ENCODE measurements around the gene SDS.

SDS gene, protein sequence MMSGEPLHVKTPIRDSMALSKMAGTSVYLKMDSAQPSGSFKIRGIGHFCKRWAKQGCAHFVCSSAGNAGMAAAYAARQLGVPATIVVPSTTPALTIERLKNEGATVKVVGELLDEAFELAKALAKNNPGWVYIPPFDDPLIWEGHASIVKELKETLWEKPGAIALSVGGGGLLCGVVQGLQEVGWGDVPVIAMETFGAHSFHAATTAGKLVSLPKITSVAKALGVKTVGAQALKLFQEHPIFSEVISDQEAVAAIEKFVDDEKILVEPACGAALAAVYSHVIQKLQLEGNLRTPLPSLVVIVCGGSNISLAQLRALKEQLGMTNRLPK

DNA sequence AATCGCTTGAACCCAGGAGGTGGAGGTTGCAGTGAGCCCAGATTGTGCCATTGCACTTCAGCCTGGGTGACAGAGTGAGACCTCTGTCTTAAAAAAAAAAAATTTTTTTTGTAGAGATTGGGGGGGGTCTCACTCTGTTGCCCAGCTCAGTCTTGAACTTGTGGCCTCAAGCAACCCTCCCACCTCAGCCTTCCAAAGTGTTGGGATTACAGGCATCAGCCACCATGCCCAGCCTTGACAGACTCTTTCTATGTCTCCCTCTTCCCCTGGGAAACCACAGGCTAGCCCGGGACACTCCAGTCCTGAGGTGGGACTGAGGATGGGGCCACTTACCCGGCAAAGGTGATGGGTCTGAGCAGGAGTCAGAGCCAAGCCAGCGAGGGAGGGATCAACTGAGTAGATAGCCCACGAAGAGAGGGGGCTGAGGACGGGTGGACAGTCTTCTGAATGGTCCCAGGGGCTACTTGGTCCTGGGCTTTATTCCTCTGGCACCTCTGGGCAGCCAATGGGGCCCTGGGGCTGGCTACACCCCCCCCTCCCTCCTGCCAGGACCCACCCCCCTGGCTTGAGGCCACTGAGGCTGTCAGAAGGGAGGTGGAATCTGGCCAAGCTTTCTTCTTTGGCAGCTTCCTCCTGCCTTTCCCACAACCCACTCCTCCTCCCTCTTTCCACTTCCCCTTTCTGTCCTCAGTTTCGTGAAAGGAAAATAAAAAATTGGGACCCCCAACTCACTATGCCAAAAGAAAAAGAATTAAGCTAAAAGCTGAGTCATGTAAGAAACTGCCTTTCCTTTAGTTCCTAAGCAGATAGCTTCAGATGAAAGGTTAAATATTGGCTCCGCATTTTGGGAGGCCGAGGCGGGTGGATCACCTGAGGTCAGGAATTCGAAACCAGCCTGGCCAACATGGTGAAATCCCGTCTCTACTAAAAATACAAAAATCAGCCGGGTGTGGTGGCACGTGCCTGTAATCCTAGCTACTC lies at the start of gene SDS:
SDS (minus strand) TSS at position 453 of the 981 bp plus-strand sequence. CDS start 4,179 bp downstream, outside the sequence.
- Histone ChIP-seq H3K27ac (no peak within 1 kb of the TSS), H3K4me1 (ENCODE audit: control insufficient read depth in 1 of 2, insufficient read depth in 1 of 2, low read depth in 1 of 2, low read length in 1 of 2) (peaks cover 0 to 9% of the 10 kb centered on the region in 2 experiments), H3K36me3 (no peaks in the 10 kb centered on the region), H3K9me3 (no peaks in the 10 kb centered on the region), H3K27me3 (no peaks in the 10 kb centered on the region), H3K4me3 (ENCODE audit: low read depth in 1 of 2, low read length in 1 of 2) (no peak within 1 kb of the TSS)
- TF ChIP-seq, protein P1, sequence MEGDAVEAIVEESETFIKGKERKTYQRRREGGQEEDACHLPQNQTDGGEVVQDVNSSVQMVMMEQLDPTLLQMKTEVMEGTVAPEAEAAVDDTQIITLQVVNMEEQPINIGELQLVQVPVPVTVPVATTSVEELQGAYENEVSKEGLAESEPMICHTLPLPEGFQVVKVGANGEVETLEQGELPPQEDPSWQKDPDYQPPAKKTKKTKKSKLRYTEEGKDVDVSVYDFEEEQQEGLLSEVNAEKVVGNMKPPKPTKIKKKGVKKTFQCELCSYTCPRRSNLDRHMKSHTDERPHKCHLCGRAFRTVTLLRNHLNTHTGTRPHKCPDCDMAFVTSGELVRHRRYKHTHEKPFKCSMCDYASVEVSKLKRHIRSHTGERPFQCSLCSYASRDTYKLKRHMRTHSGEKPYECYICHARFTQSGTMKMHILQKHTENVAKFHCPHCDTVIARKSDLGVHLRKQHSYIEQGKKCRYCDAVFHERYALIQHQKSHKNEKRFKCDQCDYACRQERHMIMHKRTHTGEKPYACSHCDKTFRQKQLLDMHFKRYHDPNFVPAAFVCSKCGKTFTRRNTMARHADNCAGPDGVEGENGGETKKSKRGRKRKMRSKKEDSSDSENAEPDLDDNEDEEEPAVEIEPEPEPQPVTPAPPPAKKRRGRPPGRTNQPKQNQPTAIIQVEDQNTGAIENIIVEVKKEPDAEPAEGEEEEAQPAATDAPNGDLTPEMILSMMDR (IDR thresholded peaks at IDR 0.05) = no peak

DNA sequence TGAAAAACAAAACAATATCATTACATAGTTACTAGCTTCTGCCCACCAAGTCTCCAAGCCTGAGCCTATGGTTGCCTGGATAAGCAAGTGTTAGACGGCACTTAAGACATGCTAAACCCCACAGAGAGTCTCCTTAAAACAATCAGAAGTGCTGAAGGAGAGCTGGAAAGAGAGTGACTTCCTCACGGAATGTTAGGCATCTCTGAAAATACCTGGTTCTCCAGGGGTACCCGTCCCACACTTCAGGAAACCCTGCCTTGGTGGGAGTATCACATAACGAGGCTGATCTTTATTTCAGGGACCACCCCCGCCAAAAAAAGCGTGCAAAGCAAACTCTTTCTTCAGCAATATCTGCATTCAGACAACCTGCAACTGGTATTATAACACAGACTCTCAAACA lies 49.6 kb upstream of the SDS start:
- Histone ChIP-seq H3K27ac (no peak overlapping the region), H3K4me3 (ENCODE audit: low read depth in 1 of 2, low read length in 1 of 2) (no peak overlapping the region), H3K36me3 (no peaks in the 10 kb centered on the region), H3K4me1 (ENCODE audit: control insufficient read depth in 1 of 2, insufficient read depth in 1 of 2, low read depth in 1 of 2, low read length in 1 of 2) (no peaks in the 10 kb centered on the region), H3K9me3 (no peaks in the 10 kb centered on the region), H3K27me3 (peaks cover 73% of the 10 kb centered on the region)
- TF ChIP-seq, protein P1 (IDR thresholded peaks at IDR 0.05) = no peak

DNA sequence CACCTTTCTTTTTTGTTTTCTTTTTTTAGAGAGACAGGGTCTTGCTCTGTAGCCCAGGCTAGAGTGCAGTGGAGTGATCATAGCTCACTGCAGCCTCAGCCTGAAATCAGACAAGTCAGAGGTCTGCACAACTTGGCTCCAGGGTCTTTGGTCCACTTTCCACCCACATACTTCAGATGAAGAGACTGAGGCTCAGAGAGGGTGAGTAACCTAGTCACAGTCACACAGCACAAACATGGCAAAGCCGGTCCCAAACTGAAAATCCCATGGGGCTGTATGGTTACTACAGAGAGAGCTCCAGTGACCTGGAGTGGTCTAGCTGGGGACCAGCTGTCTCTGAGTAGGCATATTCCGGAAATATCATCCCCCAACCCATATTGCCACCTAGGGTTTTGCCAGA lies 48.8 kb upstream of the SDS start:
- Histone ChIP-seq H3K4me3 (ENCODE audit: low read depth in 1 of 2, low read length in 1 of 2) (no peak overlapping the region), H3K4me1 (ENCODE audit: control insufficient read depth in 1 of 2, insufficient read depth in 1 of 2, low read depth in 1 of 2, low read length in 1 of 2) (no peaks in the 10 kb centered on the region), H3K36me3 (no peaks in the 10 kb centered on the region), H3K9me3 (no peaks in the 10 kb centered on the region), H3K27me3 (peaks cover 73% of the 10 kb centered on the region), H3K27ac (no peak overlapping the region)
- TF ChIP-seq, protein P1 (IDR thresholded peaks at IDR 0.05) = no peak

DNA sequence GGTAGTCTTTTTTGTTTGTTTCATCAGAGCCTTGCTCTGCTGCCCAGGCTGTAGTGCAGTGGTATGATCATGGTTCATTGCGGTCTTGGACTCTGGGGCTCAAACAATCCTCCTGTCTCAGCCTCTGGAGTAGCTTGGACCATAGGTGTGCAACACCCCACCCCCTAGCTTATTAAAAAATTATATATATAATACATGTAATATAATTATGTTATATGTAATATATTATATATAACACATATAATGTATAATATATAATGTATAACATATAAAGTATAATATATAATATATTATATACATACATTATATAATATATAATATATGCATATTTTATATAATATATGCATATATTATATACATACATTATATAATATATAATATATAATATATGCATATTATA lies 46.2 kb upstream of the SDS start:
- Histone ChIP-seq H3K36me3 (no peaks in the 10 kb centered on the region), H3K9me3 (no peaks in the 10 kb centered on the region), H3K27ac (no peak overlapping the region), H3K4me3 (ENCODE audit: low read depth in 1 of 2, low read length in 1 of 2) (no peak overlapping the region), H3K4me1 (ENCODE audit: control insufficient read depth in 1 of 2, insufficient read depth in 1 of 2, low read depth in 1 of 2, low read length in 1 of 2) (peaks cover 10 to 16% of the 10 kb centered on the region in 2 experiments), H3K27me3 (peaks cover 55% of the 10 kb centered on the region)
- TF ChIP-seq, protein P1 (IDR thresholded peaks at IDR 0.05) = no peak

DNA sequence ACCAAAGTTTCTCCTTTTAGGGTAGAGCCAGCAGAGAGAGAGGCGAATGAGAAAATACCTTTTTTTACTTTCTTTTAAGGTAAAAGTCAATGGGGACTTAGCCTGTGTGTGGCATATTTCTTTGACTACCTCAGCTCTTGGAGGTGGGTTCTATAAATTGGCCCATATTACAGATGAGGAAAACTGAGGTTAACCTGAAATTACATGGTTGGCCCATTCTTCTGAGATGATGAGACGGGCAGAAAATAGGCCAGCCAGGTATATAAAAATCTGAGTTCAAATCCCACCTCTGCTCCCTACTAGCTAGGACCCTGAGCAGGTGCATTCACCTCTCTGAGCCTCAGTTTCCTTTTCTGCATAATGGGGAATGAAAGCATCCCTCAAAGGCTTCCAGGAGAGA lies 45.6 kb upstream of the SDS start:
- H3K4me1 ChIP-seq (ENCODE audit: control insufficient read depth in 1 of 2, insufficient read depth in 1 of 2, low read depth in 1 of 2, low read length in 1 of 2) = peaks cover 10 to 16% of the 10 kb centered on the region in 2 experiments
- no peak overlapping the region for H3K4me3 ChIP-seq (ENCODE audit: low read depth in 1 of 2, low read length in 1 of 2)
- no peak overlapping the region for H3K27ac ChIP-seq
- H3K36me3 ChIP-seq = no peaks in the 10 kb centered on the region
- peaks cover 49% of the 10 kb centered on the region for H3K27me3 ChIP-seq
- TF ChIP-seq, protein P1 (IDR thresholded peaks at IDR 0.05) = no peak
- H3K9me3 ChIP-seq = no peaks in the 10 kb centered on the region
